LNCaP clone FGC (cell line): ENCODE measurements around the gene MYADML2.

Experiments
- DNase-seq: peaks from one replicate; pipeline ENCODE4 v3.0.0-alpha.2; 2011; ENCODE audit warnings: low read depth
- H3K4me3 ChIP-seq: 2 replicates; pipeline ENCODE4 v1.5.1; 2011; ENCODE audit warnings: mild to moderate bottlenecking, low read depth, low read length, control low read depth
- CTCF ChIP-seq: IDR thresholded peaks from 2 replicates; pipeline ENCODE4 v1.5.1; 2012; ENCODE audit warnings: mild to moderate bottlenecking; ENCODE audit not compliant: control insufficient read depth, insufficient read depth; ENCODE audit errors: extremely low read depth

The MYADML2 gene

GRCh38 chr17:81967244-81967532 is 20.2 kb upstream of the MYADML2 start:
- H3K4me3 ChIP-seq, result no peak overlapping the region
- no peak for TF ChIP-seq CTCF
- DNase-seq, result no peak

GRCh38 chr17:81966343-81967243 is 19.6 kb upstream of the MYADML2 start:
- DNase-seq, result no peak
- no peak for TF ChIP-seq CTCF
- no peak overlapping the region for H3K4me3 ChIP-seq

GRCh38 chr17:81964081-81964849 is 17.2 kb upstream of the MYADML2 start:
- no peak for TF ChIP-seq CTCF

DNA sequence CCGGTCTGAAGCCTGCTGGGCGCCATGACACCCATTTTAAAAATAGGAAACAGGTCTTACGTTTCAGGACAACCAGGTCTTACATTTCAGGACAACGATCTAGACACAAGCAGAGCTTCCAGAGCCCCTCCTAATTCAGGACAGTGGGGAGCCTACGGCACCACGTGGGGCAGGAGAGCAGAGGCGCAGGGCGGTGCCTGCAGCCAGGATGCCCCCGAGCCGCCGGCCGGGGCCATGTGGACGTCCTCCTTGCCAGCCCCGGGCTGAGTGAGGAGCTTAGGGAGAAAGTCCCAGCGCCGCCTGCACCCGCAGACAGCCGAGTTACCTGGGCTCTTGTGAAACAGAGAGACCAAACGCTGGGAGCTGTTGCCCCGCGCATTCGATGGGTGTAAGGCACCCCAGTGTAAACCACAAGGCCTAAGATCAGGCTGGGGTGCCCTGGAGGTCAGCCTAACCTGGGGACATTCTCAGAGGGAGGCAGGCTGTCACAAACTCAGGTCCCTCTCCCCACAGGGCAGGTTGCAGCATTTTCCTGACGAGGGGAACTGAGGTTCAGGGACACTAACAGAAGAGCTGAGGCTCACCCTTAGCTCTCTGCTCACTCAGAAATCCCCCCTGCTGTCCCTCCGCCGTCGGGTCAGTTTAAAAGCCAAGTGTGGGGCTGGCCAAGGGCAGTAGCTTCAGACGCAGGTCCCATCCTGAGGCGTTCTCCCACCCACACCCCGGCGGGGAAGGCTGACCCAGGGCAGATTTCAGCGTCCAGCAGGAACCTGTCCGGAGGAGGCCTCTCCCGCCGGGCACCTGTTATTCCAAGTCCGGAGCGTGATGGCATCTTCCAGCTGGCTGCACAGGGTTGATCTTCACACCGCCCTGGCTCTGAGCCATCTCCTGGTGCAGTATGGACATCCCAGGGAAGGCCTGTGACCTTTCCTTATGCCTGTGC is 15.7 kb upstream of the MYADML2 start:
- no peak for TF ChIP-seq CTCF
- no peak overlapping the region for H3K4me3 ChIP-seq
- DNase-seq, result no peak

More at GRCh38 chr17:81964081-81964849, 17.2 kb upstream of the MYADML2 start:
- no peak overlapping the region for H3K4me3 ChIP-seq
- no peak for DNase-seq

- no peak for DNase-seq
- no peak overlapping the region for H3K4me3 ChIP-seq
- TF ChIP-seq CTCF, result no peak
Measured at GRCh38 chr17:81961521-81962498, 14.8 kb upstream of the MYADML2 start.
